ENCODE results near the gene PLXNA1.

- TF ChIP-seq ZBTB17 (tag by site-specific recombination; IDR thresholded peaks at IDR 0.05): no peak
- TF ChIP-seq FEZF1 (tag by site-specific recombination; IDR thresholded peaks at IDR 0.05): no peak
- TF ChIP-seq ZNF138 (tag by site-specific recombination; IDR thresholded peaks at IDR 0.05; ENCODE audit: borderline replicate concordance): no peak
- no peak for TF ChIP-seq PATZ1 (tag by site-specific recombination; IDR thresholded peaks at IDR 0.05)
- no peak for TF ChIP-seq ZNF654 (tag by site-specific recombination; IDR thresholded peaks at IDR 0.05; ENCODE audit: low read depth)
- TF ChIP-seq SETDB1 (IDR thresholded peaks at IDR 0.05; ENCODE audit: insufficient read length, low read length): no peak
- TF ChIP-seq CTCF (tag by site-specific recombination; IDR thresholded peaks at IDR 0.05): no peak
- TF ChIP-seq ZNF621 (tag by site-specific recombination; IDR thresholded peaks at IDR 0.05): no peak
- TF ChIP-seq GLI2 (tag by site-specific recombination; IDR thresholded peaks at IDR 0.05; ENCODE audit: borderline replicate concordance, low read depth): no peak
- no peak for TF ChIP-seq ZNF488 (tag by site-specific recombination; IDR thresholded peaks at IDR 0.05)
- TF ChIP-seq ZNF707 (tag by site-specific recombination; IDR thresholded peaks at IDR 0.05): no peak
Observed at GRCh38 chr3:127013181-127013580, 30.3 kb downstream of the PLXNA1 start.

Measured in HEK293 (cell line).